A549 treated with dexamethasone at 1 μM for 4 hours (cell line): ENCODE data around the gene CACUL1. TPM values are rescaled to one million over a fixed set of nuclear protein-coding genes. Genes with fewer than 3 reads are reported as not detected.

ENCODE experiments used
- total RNA-seq: library from RNA; stranded (reverse); fragments of 200-300 nt; extraction: Qiagen RNA extraction; gene quantifications from 5 replicates; pipeline ENCODE4 v1.2.3, GENCODE V29; 2022

CACUL1 gene
- 8.6 to 18.4 TPM (median 15.9 TPM) in 5 replicates for total RNA-seq

GRCh38 chr10:118754556-118755423, at the start of gene CACUL1:
TSS of gene CACUL1 (minus strand) at chr10:118754970. CDS start at chr10:118754762, 208 bp downstream.

Other genes with a start within 250 kb of the CACUL1 start
- gene PRLHR, start 159.3 kb downstream of the CACUL1 start, total RNA-seq = 0.01 TPM in 1 of 5 replicates, not detected in the others